Esophagus (tissue), 2 donors: ENCODE data around the gene ICAM1. TPM values are rescaled to one million over a fixed set of nuclear protein-coding genes. Genes with fewer than 3 reads are reported as not detected.
A peak's percentile ranks its signal among the peaks of the same experiment; 100 is the strongest.

Experiments
- H3K27ac ChIP-seq, 2 donors: one replicate each; pipeline ENCODE4 v1.5.1; 2013; ENCODE audit warnings: low read depth in 2 of 2, mild to moderate bottlenecking in 2 of 2, inconsistent platforms in 1 of 2, low read length in 1 of 2, moderate library complexity in 1 of 2
- H3K27me3 ChIP-seq, 2 donors: one replicate each; pipeline ENCODE4 v1.6.1; 2013; ENCODE audit warnings: low read length in 2 of 2, control low read depth in 1 of 2, mild to moderate bottlenecking in 1 of 2; ENCODE audit not compliant: insufficient read depth in 2 of 2, control insufficient read depth in 1 of 2
- H3K36me3 ChIP-seq, 2 donors: one replicate each; pipeline ENCODE4 v1.6.1; 2013; ENCODE audit warnings: low read length in 1 of 2; ENCODE audit not compliant: control insufficient read depth in 2 of 2, insufficient read depth in 2 of 2
- H3K4me1 ChIP-seq, 2 donors: one replicate each; pipeline ENCODE4 v1.6.1; 2013; ENCODE audit warnings: low read length in 1 of 2; ENCODE audit not compliant: control insufficient read depth in 2 of 2, insufficient read depth in 2 of 2
- H3K4me3 ChIP-seq, 2 donors: one replicate each; pipeline ENCODE4 v1.5.1; 2013; ENCODE audit warnings: low read length in 2 of 2, mild to moderate bottlenecking in 2 of 2, low read depth in 1 of 2, moderate library complexity in 1 of 2
- H3K9me3 ChIP-seq, 2 donors: one replicate each; pipeline ENCODE4 v1.6.1; 2013; ENCODE audit warnings: mild to moderate bottlenecking in 2 of 2, low read depth in 1 of 2, low read length in 1 of 2, moderate library complexity in 1 of 2; ENCODE audit not compliant: control insufficient read depth in 2 of 2, insufficient read depth in 1 of 2
- WGBS, 2 donors: extraction: QIAGEN DNeasy Blood & Tissue Kit; methylation state at CpG; one replicate each; pipeline ENCODE4 v1.1.7; 2013; 5-methylcytosine and 5-hydroxymethylcytosine counted together
- polyA plus RNA-seq, 2 donors: library from polyadenylated mRNA; stranded (reverse); fragments of 200-250 nt; gene quantifications; one replicate each; pipeline ENCODE4 v1.2.3, GENCODE V29; 2013
- donor health status: healthy with polysubstance abuse.
- donor health status: Bipolar disorder and iron deficiency.

Gene ICAM1
- polyA plus RNA-seq, 2 donors, result 4.8 to 8.8 TPM

- H3K27ac ChIP-seq, result no peak overlapping the region
- WGBS, 2 donors, result 1 to 2% methylated on average over 49 of the region's 49 CpGs
Observed at GRCh38 chr19:10291554-10292205, 20.8 kb downstream of the ICAM1 start.

GRCh38 chr19:10292206-10292788, 21.4 kb downstream of the ICAM1 start:
- peaks cover 0 to 25% of the 10 kb centered on the region in 2 donors for H3K27me3 ChIP-seq
- H3K4me1 ChIP-seq, result peaks cover 23 to 60% of the 10 kb centered on the region in 2 donors
- H3K4me3 ChIP-seq, result peak overlapping the region; percentile 17 to 31
- no peaks in the 10 kb centered on the region for H3K36me3 ChIP-seq
- H3K27ac ChIP-seq, result no peak overlapping the region
- peaks cover 0 to 18% of the 10 kb centered on the region in 2 donors for H3K9me3 ChIP-seq
- WGBS, 2 donors, result 1 to 2% methylated on average over 42 to 45 of the region's 45 CpGs

More at GRCh38 chr19:10291554-10292205, 20.8 kb downstream of the ICAM1 start:
- H3K27me3 ChIP-seq, result peaks cover 0 to 25% of the 10 kb centered on the region in 2 donors
- H3K4me3 ChIP-seq, result peak overlapping the region; percentile 17 to 31
- H3K4me1 ChIP-seq, result peaks cover 23 to 63% of the 10 kb centered on the region in 2 donors
- no peaks in the 10 kb centered on the region for H3K36me3 ChIP-seq
- H3K9me3 ChIP-seq, result peaks cover 0 to 18% of the 10 kb centered on the region in 2 donors

- Histone ChIP-seq H3K27ac (no peak overlapping the region), H3K4me1 (peaks cover 19 to 56% of the 10 kb centered on the region in 2 donors), H3K36me3 (no peaks in the 10 kb centered on the region), H3K9me3 (peaks cover 0 to 18% of the 10 kb centered on the region in 2 donors), H3K4me3 (peak overlapping the region; percentile 9 to 17), H3K27me3 (peaks cover 0 to 25% of the 10 kb centered on the region in 2 donors)
- WGBS, 2 donors, result 12 to 15% methylated on average over 56 of the region's 56 CpGs
Observed at GRCh38 chr19:10292789-10293636, 22.1 kb downstream of the ICAM1 start.

- H3K4me1 ChIP-seq, result peaks cover 19 to 54% of the 10 kb centered on the region in 2 donors
- H3K27me3 ChIP-seq, result peaks cover 0 to 20% of the 10 kb centered on the region in 2 donors
- H3K4me3 ChIP-seq, result no peak overlapping the region
- no peak overlapping the region for H3K27ac ChIP-seq
- no peaks in the 10 kb centered on the region for H3K36me3 ChIP-seq
- 17 to 20% methylated on average over 49 of the region's 49 CpGs for WGBS, 2 donors
- peaks cover 0 to 18% of the 10 kb centered on the region in 2 donors for H3K9me3 ChIP-seq
Observed at GRCh38 chr19:10293637-10294367, 22.9 kb downstream of the ICAM1 start.

- H3K27me3 ChIP-seq, result peaks cover 0 to 15% of the 10 kb centered on the region in 2 donors
- no peak overlapping the region for H3K4me3 ChIP-seq
Observed at GRCh38 chr19:10294368-10294697, 23.4 kb downstream of the ICAM1 start.

GRCh38 chr19:10295305-10295846, 24.5 kb downstream of the ICAM1 start:
- Histone ChIP-seq H3K9me3 (peaks cover 0 to 14% of the 10 kb centered on the region in 2 donors), H3K27me3 (peaks cover 0 to 10% of the 10 kb centered on the region in 2 donors), H3K36me3 (no peaks in the 10 kb centered on the region), H3K4me1 (peaks cover 6 to 42% of the 10 kb centered on the region in 2 donors), H3K4me3 (peak overlapping the region; percentile 13 to 28), H3K27ac (no peak overlapping the region)
- WGBS, 2 donors, result 2 to 4% methylated on average over 48 of the region's 48 CpGs

More at GRCh38 chr19:10294368-10294697, 23.4 kb downstream of the ICAM1 start:
- H3K4me1 ChIP-seq, result peaks cover 15 to 49% of the 10 kb centered on the region in 2 donors
- H3K27ac ChIP-seq, result no peak overlapping the region
- H3K9me3 ChIP-seq, result peaks cover 0 to 15% of the 10 kb centered on the region in 2 donors
- WGBS, 2 donors, result 10 to 13% methylated on average over 25 of the region's 25 CpGs
- no peaks in the 10 kb centered on the region for H3K36me3 ChIP-seq

- Histone ChIP-seq H3K4me1 (peaks cover 2 to 36% of the 10 kb centered on the region in 2 donors), H3K4me3 (peak overlapping the region; percentile 13 to 28), H3K27me3 (peaks cover 0 to 10% of the 10 kb centered on the region in 2 donors), H3K36me3 (no peaks in the 10 kb centered on the region), H3K9me3 (peaks cover 0 to 14% of the 10 kb centered on the region in 2 donors), H3K27ac (no peak overlapping the region)
- WGBS, 2 donors, result 6 to 10% methylated on average over 50 to 58 of the region's 58 CpGs
Observed at GRCh38 chr19:10295847-10296591, 25.1 kb downstream of the ICAM1 start.

- Histone ChIP-seq H3K27ac (no peak overlapping the region), H3K36me3 (no peaks in the 10 kb centered on the region), H3K27me3 (no peaks in the 10 kb centered on the region), H3K4me3 (no peak overlapping the region), H3K9me3 (no peaks in the 10 kb centered on the region), H3K4me1 (peaks cover 0 to 12% of the 10 kb centered on the region in 2 donors)
- 45 to 51% methylated on average over 14 of the region's 14 CpGs for WGBS, 2 donors
Observed at GRCh38 chr19:10299545-10300458, 28.9 kb downstream of the ICAM1 start.
